ENCODE measurements around the gene HHLA2.

The HHLA2 gene

DNA sequence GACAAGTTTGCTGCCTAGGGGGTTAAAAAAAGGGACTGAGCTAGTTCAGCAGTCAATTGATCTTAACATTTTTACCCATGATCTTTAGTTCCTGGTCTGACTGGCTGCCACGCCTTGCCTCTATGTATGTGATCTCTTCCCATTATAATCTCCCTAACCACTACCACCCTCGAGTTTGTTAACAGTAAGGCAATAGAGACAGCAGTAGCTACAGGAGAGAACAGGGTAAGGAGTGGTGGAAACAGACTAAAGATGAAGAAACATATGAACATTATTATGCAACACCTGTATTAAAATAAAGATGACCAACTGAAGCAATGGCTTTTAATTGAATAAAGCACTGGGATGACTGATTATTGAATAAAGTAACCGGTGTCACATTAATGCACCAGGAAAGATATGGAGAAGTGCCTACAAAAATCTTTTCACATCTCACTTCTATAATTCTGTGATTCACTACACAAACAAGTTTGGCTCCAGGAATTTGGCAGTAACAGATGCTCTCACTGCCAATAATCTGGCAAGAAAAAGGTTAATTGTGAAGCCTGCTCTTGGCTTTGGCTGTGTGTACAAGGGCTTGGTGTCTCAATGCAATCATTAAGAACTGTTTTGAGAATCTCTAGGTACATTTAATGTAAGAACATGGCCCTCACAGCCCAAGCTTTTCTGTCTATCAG lies 95.7 kb downstream of the HHLA2 start:
- no peaks in the 10 kb centered on the region for H3K27me3 ChIP-seq (replicated peaks; ENCODE audit: control insufficient read depth, insufficient read depth, low read length)
- H3K36me3 ChIP-seq (ENCODE audit: control insufficient read depth, insufficient read depth, low read length), result no peaks in the 10 kb centered on the region
- H3K4me3 ChIP-seq (replicated peaks; ENCODE audit: low read depth, low read length), result no peak overlapping the region
- TF ChIP-seq, protein P1, sequence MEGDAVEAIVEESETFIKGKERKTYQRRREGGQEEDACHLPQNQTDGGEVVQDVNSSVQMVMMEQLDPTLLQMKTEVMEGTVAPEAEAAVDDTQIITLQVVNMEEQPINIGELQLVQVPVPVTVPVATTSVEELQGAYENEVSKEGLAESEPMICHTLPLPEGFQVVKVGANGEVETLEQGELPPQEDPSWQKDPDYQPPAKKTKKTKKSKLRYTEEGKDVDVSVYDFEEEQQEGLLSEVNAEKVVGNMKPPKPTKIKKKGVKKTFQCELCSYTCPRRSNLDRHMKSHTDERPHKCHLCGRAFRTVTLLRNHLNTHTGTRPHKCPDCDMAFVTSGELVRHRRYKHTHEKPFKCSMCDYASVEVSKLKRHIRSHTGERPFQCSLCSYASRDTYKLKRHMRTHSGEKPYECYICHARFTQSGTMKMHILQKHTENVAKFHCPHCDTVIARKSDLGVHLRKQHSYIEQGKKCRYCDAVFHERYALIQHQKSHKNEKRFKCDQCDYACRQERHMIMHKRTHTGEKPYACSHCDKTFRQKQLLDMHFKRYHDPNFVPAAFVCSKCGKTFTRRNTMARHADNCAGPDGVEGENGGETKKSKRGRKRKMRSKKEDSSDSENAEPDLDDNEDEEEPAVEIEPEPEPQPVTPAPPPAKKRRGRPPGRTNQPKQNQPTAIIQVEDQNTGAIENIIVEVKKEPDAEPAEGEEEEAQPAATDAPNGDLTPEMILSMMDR (IDR thresholded peaks at IDR 0.05; ENCODE audit: insufficient read depth, low read length, poor library complexity, severe bottlenecking), result no peak
- DNase-seq (ENCODE audit: extremely low read depth, insufficient read length), result no peak

DNA sequence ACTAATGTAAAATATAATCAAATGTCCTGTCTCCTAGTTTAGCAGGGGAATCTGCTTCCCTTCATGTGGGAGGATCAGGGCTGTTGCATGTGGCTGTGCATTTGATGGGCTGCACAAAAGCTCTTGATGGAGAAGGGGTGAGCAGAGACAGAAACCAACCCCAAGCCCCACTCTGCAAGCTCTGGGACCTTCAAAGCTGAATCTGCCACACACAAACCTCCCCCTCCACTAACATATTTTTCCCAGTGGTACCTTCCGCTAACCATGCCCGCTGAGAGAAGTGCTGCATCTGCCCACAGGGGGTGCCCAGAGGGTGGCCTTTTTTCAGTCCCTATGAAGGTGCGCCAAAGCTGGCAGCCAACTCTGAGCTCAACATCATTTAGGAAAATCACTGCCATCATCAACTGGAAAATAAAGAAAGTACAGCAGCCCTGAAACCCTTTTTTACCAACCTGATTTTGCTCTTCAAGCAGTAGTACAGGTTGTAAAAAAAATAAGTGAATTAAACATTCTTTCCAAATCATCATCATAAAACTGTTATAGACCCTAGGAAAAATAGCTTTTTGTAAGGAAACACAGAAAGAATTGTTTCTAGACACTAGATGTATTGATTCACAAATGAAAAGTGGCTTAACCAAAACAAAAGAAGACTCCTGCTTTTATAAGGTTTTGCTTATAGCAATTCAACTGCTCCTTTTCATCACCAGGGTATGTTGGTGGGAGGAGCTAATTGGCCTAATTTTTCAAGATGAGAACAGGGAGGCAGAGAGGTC lies 97.0 kb downstream of the HHLA2 start:
- Histone ChIP-seq H3K4me3 (replicated peaks; ENCODE audit: low read depth, low read length) (no peak overlapping the region), H3K27me3 (replicated peaks; ENCODE audit: control insufficient read depth, insufficient read depth, low read length) (no peaks in the 10 kb centered on the region), H3K36me3 (ENCODE audit: control insufficient read depth, insufficient read depth, low read length) (no peaks in the 10 kb centered on the region)
- TF ChIP-seq, protein P1 (IDR thresholded peaks at IDR 0.05; ENCODE audit: insufficient read depth, low read length, poor library complexity, severe bottlenecking), result no peak
- no peak for DNase-seq (ENCODE audit: extremely low read depth, insufficient read length)

DNA sequence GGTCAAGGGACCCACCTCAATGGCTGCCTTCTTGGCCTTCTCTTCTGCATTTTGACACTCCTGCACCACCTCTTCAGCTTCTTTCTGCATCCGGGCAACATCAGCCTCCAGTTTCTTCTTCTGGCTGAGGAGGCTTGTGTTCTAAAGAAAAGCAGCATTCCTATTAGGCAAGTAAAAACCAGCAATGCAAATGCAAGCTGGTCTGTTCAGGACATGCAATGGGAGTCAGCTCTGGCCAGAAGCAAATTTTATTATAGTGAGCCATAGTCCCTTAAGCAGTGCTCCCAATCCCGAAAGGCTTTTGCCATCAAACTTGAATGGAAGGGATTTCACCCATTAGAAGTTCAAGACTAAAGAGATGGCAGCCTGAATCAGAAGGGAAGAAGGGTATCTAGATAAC lies 97.7 kb downstream of the HHLA2 start:
- Histone ChIP-seq H3K4me3 (replicated peaks; ENCODE audit: low read depth, low read length) (no peak overlapping the region), H3K27me3 (replicated peaks; ENCODE audit: control insufficient read depth, insufficient read depth, low read length) (no peaks in the 10 kb centered on the region), H3K36me3 (ENCODE audit: control insufficient read depth, insufficient read depth, low read length) (no peaks in the 10 kb centered on the region)
- DNase-seq (ENCODE audit: extremely low read depth, insufficient read length), result no peak
- TF ChIP-seq, protein P1 (IDR thresholded peaks at IDR 0.05; ENCODE audit: insufficient read depth, low read length, poor library complexity, severe bottlenecking), result no peak

DNA sequence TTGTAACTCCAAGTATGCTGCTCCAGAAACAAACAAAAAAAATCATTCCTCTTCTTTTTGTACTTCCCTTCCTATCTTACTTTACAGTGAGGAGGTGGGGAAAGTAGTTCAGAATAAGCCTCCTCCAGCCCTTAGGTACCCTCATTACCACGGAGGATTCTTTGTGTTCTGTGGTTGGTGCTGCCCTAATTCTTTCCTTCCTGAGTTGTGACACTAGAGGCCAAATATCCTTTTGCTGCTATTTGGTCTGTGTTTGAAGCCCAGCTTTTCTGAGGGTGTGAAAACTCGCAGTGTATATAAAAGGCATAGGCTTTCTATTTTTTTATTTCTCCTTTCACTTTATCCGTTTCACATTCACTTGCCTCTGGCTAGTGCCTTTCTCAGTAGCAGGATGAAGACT lies 98.2 kb downstream of the HHLA2 start:
- no peak for DNase-seq (ENCODE audit: extremely low read depth, insufficient read length)
- H3K36me3 ChIP-seq (ENCODE audit: control insufficient read depth, insufficient read depth, low read length), result no peaks in the 10 kb centered on the region
- H3K4me3 ChIP-seq (replicated peaks; ENCODE audit: low read depth, low read length), result no peak overlapping the region
- no peaks in the 10 kb centered on the region for H3K27me3 ChIP-seq (replicated peaks; ENCODE audit: control insufficient read depth, insufficient read depth, low read length)
- TF ChIP-seq, protein P1 (IDR thresholded peaks at IDR 0.05; ENCODE audit: insufficient read depth, low read length, poor library complexity, severe bottlenecking), result no peak

DNA sequence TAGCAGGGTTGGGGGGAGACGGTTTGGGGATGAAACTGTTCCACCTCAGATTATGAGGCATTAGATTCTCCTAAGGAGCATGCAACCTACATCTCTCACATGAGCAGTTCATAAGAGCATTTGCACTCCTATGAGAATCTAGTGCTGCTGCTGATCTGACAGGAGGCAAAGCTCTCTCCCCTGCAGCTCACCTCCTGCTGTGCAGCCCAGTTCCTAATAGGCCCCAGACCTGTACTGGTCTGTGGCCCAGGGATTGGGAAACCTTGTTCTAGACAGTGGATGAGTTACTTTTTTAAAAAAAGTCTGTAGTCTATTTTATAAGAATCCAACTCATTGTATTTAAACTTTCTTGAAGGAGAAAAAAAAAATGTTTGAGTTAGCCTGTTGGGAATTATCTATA lies 100.0 kb downstream of the HHLA2 start:
- no peaks in the 10 kb centered on the region for H3K27me3 ChIP-seq (replicated peaks; ENCODE audit: control insufficient read depth, insufficient read depth, low read length)

More for the DNA sequence above, 100.0 kb downstream of the HHLA2 start:
- TF ChIP-seq, protein P1 (IDR thresholded peaks at IDR 0.05; ENCODE audit: insufficient read depth, low read length, poor library complexity, severe bottlenecking), result no peak
- DNase-seq (ENCODE audit: extremely low read depth, insufficient read length), result no peak
- no peaks in the 10 kb centered on the region for H3K36me3 ChIP-seq (ENCODE audit: control insufficient read depth, insufficient read depth, low read length)
- no peak overlapping the region for H3K4me3 ChIP-seq (replicated peaks; ENCODE audit: low read depth, low read length)
